GM10248 (cell line): ENCODE measurements around the gene CCN5.

Experiments
- CTCF ChIA-PET: fragments of 300-600 bp; sonication (Branson Sonifier 250); formaldehyde crosslinking; extraction: SDS; loops from one replicate; lab custom pipeline; 2021; ENCODE audit warnings: antibody characterized with exemption; lab: Yijun Ruan, JAX
- POLR2A ChIA-PET: fragments of 350-650 bp; sonication (Branson Sonifier 250); formaldehyde crosslinking; extraction: SDS; loops from one replicate; lab custom pipeline; 2020; ENCODE audit warnings: antibody characterized with exemption; lab: Yijun Ruan, JAX
- DNase-seq: peaks from one replicate; pipeline ENCODE4 v3.0.0; 2012; ENCODE audit errors: extremely low spot score
- CTCF ChIP-seq: IDR thresholded peaks from 2 replicates; pipeline ENCODE4 v1.5.1; 2012; ENCODE audit warnings: mild to moderate bottlenecking, low read depth; ENCODE audit errors: extremely low read depth, missing control alignments, control extremely low read depth

The CCN5 gene

DNA sequence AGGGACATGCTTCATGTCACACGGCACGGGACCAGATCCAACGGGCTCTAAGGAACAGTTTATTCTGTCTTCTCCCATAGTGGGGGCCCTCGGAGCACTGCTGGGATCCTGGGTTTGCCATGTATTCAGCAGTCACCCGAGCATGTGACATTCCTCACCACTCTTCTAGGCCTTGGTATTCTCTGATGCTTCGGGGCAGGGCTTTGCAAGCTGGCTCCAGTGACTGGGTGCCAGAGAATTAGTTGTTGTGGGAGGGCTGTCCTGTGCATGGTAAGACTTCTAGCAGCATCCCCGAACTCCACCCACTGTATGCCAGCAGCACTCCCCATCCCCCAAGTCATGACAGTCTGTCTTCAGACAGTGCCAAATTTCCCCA lies 5.4 kb downstream of the CCN5 start:
- no peak for TF ChIP-seq CTCF
- ChIA-PET CTCF (interaction anchor here (1.1 to 1.3 kb wide), 2 partner anchors 10 to 20 kb away, joined by 3 to 6 read pairs; no protein-coding TSS in a partner anchor), POLR2A (no interaction called here)
- DNase-seq, result no peak

DNA sequence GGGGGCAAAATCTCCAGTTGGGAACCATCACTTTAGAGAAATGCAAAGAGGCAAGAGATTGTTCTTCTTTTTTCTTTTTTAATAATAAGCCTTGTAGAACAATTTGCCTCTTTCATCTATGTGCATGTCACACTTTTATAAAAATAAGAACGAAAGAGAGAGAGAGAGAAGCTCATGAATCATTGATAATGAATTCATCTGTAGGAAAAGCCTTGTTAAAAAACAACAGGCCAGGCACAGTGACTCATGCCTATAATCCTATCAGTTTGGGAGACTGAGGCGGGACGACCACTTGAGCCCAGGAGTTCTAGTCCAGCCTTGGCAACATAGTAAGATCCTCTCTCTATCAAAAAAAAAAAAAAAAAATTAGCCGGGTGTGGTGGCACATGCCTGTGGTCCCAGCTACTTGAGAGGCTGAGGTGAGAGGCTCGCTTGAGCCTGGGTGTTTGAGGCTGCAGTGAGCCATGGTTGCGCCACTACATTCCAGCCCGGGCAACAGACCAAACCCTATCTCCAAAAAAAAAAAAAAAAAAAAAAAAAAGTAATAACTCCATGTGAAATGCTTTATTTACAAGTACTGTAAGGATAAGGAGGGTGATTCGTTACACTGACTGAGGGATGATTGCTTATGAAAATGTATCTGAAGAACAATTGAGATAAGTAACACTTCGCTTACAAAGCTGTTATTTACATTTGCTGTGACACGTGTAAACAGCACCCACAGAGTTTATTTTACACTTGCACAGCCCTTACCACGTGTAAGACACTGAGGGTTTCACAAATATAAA lies 6.0 kb downstream of the CCN5 start:
- POLR2A ChIA-PET, result no interaction called here
- CTCF ChIA-PET, result interaction anchor here (1.1 to 1.3 kb wide), 3 partner anchors 10 to 21 kb away, joined by 3 to 8 read pairs (median 6); no protein-coding TSS in a partner anchor
- DNase-seq, result no peak
- no peak for TF ChIP-seq CTCF

DNA sequence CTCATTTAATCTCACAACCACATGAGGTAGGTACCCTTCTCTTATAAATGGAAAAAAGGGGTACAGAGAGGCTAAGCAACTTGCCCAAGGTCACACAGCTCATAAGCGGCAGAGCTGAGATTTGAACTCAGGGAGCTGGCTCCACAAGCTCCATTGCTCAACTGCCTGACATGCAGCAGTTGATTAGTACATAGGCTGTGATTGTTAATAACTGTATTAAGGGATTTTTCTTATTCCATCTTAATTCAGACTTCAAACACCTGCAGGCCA lies 6.6 kb downstream of the CCN5 start:
- ChIA-PET CTCF (interaction anchor here (1.2 to 1.3 kb wide), 2 partner anchors 11 to 21 kb away, joined by 3 to 8 read pairs; no protein-coding TSS in a partner anchor), POLR2A (no interaction called here)
- no peak for TF ChIP-seq CTCF
- no peak for DNase-seq

DNA sequence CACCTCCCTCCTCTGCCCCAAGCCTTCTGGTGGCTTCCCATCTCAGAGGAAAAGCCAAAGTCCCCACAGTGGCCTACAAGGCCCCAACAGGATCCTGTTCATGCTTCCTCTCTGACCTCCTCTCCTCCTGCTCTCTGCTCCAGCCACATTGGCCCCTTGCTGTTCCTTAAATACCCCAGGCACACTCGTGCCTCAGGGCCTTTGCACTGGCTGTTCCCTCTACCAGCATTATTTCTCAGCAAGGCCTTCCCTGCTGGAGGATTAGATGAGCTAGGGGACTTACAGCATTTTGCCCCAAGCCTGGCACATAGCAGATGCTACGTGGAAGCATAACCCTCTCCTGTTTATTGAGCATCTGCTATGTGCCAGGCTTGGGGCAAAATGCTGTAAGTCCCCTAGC lies 7.8 kb downstream of the CCN5 start:
- no peak for DNase-seq
- POLR2A ChIA-PET, result interaction anchor here (0.7 kb wide), 1 partner anchor 1333 kb away, joined by 5 read pairs; no protein-coding TSS in a partner anchor
- TF ChIP-seq CTCF, result no peak
- CTCF ChIA-PET, result interaction anchor here (1.0 to 13.0 kb wide), 5 partner anchors 11 to 506 kb away, joined by 3 to 178 read pairs (median 4); no protein-coding TSS in a partner anchor

GRCh38 chr20:44723391-44723790 lies 8.2 kb downstream of the CCN5 start:
- CTCF ChIA-PET, result interaction anchor here (1.0 to 13.0 kb wide), 6 partner anchors 10 to 506 kb away, joined by 3 to 178 read pairs (median 4); no protein-coding TSS in a partner anchor
- POLR2A ChIA-PET, result no interaction called here

More at GRCh38 chr20:44723391-44723790, 8.2 kb downstream of the CCN5 start:
- no peak for TF ChIP-seq CTCF
- DNase-seq, result no peak
